ENCODE measurements around the gene TMEM250.

GRCh38 chr9:136081826-136082495 lies 36.7 kb downstream of the TMEM250 start:
- TF ChIP-seq POLR2A (IDR thresholded peaks at IDR 0.05; ENCODE audit: low read depth, low read length) (no peak), POLR2AphosphoS5 (IDR thresholded peaks at IDR 0.05; ENCODE audit: low read depth, low read length) (no peak)

Data from GM12892 (cell line).